GM19193 (cell line): Measurements from ENCODE around the gene BHLHE40.

Experiments
- POLR2A ChIP-seq: IDR thresholded peaks from 4 replicates; pipeline ENCODE4 v1.6.1; 2011; ENCODE audit not compliant: insufficient read depth, insufficient read length; ENCODE audit errors: extremely low read depth

The BHLHE40 gene

DNA sequence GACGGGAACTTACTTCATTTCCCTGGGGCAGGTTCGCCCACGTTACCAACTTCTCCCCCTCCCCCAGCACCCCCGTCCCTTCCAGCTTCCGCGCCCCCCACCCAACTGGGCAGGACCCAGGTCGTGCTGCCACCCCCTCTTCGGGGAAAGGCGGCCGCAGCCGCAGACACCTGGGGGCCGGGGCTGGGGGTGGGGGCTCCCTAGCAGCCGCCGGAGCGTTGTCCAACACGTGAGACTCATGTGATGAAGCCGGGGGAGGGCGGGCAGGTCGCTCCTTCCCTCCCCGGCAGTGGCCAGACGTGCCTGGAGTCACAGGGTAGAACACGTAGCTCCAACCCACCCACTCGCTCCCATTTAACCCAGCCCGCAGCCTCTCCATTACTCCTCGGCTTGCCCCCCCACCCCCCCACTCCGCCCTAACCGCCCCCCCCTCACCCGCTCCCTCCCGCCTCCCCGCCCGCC, 240 bp upstream of the BHLHE40 start:
- TF ChIP-seq POLR2A: no peak

DNA sequence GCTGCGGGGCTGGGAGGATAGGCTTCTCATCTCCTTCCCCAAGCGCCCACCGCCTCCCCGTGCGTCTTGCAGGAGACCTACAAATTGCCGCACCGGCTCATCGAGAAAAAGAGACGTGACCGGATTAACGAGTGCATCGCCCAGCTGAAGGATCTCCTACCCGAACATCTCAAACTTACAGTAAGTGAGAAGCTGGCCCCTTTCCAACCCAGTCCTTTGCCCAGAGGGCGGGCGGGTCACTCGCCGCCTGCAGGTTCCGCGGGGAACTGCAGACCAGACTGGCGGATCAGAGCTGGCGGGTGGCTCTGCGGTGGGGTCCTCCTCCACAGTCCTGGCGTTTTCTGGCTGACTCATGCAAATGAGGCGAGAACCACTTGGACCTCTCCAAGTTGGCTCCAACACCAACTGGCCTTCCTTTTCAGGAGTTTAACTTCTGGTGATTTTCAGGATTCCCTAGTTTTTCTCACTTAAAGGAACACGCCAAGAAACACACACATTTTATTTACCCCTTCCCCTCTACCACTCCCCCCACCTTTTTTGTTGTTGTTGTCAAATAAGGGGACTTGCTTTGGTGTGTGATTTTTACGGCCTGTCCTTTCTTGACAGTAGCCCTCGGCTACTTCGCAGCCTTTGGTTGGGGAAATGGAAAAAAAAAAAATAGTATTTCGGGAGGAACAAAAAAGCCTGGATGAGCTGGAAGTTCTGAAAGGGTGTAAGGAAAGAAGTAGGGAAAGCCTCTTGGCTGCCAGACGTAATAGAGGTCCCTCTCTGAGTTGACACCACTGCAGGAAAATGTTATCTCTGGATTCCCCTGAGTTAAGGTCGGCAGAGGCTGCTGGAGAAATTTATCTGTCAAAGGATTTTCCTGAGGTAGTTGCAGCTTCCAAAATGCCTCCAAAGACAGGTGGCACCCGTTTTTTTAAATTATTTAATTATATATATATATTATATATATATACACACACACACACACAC, 1.3 kb downstream of the BHLHE40 start:
- TF ChIP-seq POLR2A: peak; percentile 62

DNA sequence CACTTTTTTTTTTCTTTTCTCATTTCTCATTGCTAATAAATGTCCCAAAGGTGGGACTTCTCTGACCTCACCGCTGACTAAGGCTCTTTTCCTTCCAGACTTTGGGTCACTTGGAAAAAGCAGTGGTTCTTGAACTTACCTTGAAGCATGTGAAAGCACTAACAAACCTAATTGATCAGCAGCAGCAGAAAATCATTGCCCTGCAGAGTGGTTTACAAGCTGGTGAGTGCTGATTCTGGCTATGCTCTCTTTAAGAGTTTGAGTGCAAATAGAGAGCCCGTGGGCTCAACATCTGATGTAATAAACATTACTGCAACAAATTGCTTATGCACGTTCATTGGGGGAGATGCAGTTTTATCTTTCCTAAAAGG, 2.0 kb downstream of the BHLHE40 start:
- no peak for TF ChIP-seq POLR2A

DNA sequence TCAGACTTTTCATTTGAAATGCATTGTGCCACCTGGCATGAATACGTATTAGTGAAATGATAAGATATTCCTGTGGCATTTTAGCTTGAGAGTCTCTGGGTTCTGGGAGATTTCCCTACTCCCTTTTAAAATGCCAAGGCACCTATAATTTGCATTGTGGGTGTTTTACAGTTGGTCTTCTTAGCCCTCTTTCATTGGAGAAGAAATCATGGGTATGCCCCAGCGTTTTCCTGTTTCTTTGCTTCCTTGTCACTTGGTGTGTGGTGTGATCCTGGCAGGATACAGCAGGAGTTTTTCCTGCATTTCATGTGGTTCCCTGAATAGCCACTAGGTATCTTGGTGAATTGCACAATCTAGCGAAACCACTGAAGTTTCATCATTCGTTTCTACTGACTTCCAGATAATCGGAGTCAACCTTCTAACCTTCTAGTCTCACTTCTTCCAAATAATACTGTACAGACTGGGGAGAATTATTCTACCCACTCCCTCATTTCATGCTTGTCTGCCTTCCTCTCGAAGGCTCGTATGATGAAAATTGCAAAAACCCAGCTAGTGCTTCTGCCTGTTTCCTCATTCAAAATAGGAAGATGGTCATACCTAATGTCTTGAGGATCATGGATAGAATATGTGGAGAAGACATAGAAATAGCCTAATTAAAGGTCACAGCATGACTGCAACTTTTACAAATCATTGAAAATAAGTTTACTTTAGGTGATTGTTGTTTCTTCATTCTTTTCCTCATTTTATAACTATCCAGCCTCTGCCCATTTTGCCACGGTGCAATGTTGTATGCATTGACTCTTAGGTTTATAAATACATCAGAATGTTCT, 2.6 kb downstream of the BHLHE40 start:
- TF ChIP-seq POLR2A: no peak

DNA sequence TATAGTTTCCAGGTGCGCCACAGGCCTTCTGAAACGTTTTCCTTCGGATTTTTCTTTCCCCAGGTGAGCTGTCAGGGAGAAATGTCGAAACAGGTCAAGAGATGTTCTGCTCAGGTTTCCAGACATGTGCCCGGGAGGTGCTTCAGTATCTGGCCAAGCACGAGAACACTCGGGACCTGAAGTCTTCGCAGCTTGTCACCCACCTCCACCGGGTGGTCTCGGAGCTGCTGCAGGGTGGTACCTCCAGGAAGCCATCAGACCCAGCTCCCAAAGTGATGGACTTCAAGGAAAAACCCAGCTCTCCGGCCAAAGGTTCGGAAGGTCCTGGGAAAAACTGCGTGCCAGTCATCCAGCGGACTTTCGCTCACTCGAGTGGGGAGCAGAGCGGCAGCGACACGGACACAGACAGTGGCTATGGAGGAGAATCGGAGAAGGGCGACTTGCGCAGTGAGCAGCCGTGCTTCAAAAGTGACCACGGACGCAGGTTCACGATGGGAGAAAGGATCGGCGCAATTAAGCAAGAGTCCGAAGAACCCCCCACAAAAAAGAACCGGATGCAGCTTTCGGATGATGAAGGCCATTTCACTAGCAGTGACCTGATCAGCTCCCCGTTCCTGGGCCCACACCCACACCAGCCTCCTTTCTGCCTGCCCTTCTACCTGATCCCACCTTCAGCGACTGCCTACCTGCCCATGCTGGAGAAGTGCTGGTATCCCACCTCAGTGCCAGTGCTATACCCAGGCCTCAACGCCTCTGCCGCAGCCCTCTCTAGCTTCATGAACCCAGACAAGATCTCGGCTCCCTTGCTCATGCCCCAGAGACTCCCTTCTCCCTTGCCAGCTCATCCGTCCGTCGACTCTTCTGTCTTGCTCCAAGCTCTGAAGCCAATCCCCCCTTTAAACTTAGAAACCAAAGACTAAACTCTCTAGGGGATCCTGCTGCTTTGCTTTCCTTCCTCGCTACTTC, 3.8 kb downstream of the BHLHE40 start:
- peak; percentile 36 for TF ChIP-seq POLR2A

DNA sequence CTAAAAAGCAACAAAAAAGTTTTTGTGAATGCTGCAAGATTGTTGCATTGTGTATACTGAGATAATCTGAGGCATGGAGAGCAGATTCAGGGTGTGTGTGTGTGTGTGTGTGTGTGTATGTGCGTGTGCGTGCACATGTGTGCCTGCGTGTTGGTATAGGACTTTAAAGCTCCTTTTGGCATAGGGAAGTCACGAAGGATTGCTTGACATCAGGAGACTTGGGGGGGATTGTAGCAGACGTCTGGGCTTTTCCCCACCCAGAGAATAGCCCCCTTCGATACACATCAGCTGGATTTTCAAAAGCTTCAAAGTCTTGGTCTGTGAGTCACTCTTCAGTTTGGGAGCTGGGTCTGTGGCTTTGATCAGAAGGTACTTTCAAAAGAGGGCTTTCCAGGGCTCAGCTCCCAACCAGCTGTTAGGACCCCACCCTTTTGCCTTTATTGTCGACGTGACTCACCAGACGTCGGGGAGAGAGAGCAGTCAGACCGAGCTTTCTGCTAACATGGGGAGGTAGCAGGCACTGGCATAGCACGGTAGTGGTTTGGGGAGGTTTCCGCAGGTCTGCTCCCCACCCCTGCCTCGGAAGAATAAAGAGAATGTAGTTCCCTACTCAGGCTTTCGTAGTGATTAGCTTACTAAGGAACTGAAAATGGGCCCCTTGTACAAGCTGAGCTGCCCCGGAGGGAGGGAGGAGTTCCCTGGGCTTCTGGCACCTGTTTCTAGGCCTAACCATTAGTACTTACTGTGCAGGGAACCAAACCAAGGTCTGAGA, 4.7 kb downstream of the BHLHE40 start:
- peak; percentile 76 for TF ChIP-seq POLR2A

DNA sequence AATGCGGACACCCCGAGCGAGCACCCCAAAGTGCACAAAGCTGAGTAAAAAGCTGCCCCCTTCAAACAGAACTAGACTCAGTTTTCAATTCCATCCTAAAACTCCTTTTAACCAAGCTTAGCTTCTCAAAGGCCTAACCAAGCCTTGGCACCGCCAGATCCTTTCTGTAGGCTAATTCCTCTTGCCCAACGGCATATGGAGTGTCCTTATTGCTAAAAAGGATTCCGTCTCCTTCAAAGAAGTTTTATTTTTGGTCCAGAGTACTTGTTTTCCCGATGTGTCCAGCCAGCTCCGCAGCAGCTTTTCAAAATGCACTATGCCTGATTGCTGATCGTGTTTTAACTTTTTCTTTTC, 5.3 kb downstream of the BHLHE40 start:
- no peak for TF ChIP-seq POLR2A

DNA sequence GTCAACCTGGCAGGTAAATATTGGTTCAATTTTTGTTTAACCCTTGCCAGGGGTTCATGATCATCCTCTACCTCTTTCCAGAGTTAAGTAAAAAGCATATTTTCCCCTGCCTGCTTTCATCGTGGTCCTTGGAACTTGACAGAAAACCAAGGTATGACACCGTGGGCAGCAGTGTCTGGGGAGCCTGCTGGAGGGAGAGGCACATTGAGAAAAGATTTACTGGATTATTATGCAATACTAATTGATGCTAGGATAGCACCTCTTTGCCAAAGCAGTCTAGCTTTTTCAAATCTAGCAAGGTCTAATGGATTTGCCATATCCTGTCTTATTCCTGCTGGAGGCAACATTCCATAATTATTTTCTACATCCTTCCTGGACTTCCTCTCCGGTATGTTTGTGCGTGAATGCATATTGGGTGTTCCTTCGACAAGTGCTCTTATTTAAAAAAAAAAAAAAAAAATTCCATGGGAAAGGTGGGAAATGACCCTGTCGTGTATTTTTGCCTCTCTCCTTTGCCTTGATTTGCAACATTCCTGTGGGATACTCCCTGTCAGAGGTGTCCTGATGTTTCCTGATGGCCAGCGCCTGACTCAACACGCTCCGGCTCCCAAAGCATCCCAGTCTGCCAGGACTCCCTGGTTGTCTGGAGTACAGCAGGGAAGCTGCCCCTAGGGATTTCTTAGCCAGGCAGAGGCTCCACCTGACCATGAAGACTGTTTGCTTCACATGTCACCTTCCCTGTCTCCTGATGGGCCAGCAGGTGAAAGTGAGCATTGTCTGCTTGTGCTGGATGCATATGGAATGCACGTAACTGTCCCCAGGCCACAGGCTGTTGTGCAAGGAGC, 6.3 kb downstream of the BHLHE40 start:
- peak; percentile 22 for TF ChIP-seq POLR2A

DNA sequence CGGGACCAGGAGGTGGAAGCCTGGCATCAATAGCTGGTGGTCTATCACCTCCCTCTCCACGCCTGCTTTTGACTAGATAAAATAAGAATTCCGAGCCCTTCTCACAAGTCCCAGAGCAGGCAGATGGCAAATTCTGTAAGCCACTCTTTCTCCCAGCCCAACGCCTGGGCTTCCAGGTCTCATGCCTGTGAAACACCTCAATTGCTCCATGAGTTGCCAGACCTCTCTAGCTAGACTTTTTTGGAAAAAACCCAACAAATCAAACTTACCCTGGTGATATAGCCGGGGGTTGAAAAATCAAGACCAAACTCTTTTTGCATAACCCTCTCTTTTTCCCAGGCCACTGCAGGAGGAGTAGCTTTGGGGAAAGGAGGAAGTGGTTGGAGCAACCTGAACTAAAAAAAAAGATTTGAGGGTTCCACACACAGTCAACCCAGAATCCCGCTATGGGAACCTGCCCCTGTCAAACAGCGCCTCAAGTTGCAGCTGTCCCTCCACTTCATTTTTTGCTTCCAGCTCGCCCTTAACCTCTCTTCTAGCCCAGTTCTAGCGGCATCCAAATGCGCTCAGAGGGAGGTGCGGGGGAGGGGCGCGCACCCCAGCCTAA, 7.0 kb downstream of the BHLHE40 start:
- TF ChIP-seq POLR2A: no peak

DNA sequence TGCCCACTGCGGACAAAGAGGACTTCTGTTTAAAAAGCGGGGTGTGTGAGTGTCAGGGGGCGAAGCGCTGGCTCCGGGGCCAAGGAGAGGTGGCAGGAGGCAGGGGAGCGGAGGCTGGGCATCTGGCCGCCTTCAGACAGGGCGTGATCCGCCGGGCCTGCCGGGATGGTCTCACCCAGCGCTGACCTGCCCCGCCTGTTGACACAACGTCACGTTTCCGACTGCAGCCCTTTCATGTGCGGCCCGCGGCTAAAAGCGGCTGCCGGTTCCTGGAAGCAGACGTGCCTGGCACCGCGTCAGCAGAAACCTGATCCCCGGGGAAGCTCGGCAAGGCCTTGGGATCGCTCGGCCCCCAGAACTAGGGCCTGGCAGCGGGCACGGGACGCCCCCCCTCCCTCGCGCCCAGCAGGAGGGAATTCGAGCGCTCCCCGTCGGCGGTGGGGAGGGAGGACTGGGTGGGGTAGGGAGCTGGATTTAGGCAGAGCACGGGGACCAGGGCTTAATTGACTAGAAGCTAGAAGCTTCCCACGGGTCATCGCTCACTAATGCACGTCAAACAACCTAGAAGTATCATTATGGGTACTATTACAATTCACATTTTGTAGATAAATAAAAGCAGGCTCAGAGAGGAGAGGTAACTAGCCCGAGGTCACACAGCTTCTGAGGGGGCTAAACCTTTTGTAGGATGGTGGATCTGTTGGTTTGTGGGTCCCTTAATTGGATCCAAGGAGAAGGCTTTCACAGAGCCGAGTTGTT, 7.7 kb downstream of the BHLHE40 start:
- peak; percentile 70 for TF ChIP-seq POLR2A

DNA sequence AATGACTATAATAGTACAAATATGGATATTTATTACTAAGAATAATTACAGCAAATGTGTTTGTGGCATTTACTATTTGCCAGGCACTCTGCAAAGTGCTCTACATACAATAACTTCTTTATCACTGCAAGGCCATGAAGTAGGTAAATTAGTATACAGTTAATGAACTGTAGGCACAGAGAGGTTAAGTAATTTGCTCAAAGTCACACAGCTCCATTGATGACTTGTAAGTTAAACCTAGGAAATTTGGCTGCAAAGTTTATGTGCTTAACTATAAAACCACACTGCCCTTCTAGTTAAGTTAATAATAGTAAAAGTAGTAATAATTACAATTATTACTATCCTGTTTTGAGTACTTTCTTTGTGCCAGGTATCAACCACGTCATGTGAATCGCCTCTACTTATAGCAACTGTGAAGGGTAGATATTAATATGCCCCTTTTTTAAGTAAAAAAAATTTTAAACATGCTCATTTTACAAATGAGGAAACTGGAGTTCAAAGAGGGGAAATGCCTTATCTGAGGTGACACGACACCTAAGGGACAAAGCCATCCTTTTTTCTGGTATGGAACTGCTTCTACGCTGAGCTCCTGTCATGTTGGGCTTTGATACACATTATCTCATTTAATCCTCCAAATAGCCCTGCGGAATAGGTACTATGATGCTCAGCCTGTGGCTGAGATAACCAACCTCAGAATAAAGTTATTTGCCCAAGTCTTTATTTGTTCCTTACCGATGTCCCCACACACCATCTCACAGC, 8.5 kb downstream of the BHLHE40 start:
- no peak for TF ChIP-seq POLR2A
